ENCODE results near the gene COPZ1. TPM values are rescaled to one million over a fixed set of nuclear protein-coding genes. Genes with fewer than 3 reads are reported as not detected.

Gene COPZ1
- total and polyA plus RNA-seq, 8 donors: 14.6 to 133 (median 82.4) TPM

- peaks cover 39 to 99% (median 75%) of the 10 kb centered on the region in 4 donors for H3K4me1 ChIP-seq
- H3K36me3 ChIP-seq: peaks cover 0 to 17% (median 12%) of the 10 kb centered on the region in 4 donors
- H3K27ac ChIP-seq: no peak overlapping the region
- intact Hi-C loops (cut with DNase I; ENCODE audit: low total_unique reads): no loop called here
- H3K4me3 ChIP-seq: no peak overlapping the region
- H3K9me3 ChIP-seq: no peaks in the 10 kb centered on the region
- no peak for DNase-seq
- TF ChIP-seq POLR2AphosphoS5 (IDR thresholded peaks at IDR 0.05) (no peak), POLR2A (IDR thresholded peaks at IDR 0.05) (no peak), EP300 (IDR thresholded peaks at IDR 0.05) (no peak), CTCF (IDR thresholded peaks at IDR 0.05) (no peak)
- H3K27me3 ChIP-seq: no peaks in the 10 kb centered on the region
- 55 to 74% (median 67%) methylated on average over 3 of the region's 3 CpGs for WGBS, 5 donors
These were observed 5.5 kb downstream of the COPZ1 start for GRCh38 chr12:54330442-54330841.

DNA sequence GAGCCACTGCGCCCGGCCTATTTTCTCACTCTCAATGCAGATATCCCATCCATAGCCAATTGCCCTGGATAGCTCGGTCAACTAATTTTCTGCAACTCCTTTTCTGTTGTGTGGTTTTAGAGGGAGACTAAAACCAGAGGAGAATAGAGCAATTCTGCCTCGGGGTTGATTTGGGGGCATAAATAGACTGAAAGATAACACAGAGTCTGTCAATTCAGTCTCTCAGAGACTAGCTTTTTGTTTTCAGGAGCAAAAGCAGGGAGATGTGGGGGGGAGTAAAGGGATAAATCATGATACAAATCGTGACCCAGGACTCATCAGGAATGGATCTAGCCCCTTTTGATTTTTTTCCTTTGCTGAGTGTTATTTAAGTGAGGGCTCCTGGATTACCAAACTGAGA lies 6.5 kb downstream of the COPZ1 start:
- H3K36me3 ChIP-seq: peaks cover 0 to 17% (median 12%) of the 10 kb centered on the region in 4 donors
- WGBS, 5 donors: 81 to 90% (median 88%) methylated on average over 5 of the region's 5 CpGs
- intact Hi-C loops (cut with DNase I; ENCODE audit: low total_unique reads): no loop called here
- no peak for TF ChIP-seq CTCF (IDR thresholded peaks at IDR 0.05)
- no peak overlapping the region for H3K27ac ChIP-seq
- H3K4me1 ChIP-seq: peaks cover 31 to 99% (median 73%) of the 10 kb centered on the region in 4 donors
- no peaks in the 10 kb centered on the region for H3K9me3 ChIP-seq
- no peak for DNase-seq
- H3K27me3 ChIP-seq: no peaks in the 10 kb centered on the region
- no peak overlapping the region for H3K4me3 ChIP-seq

GRCh38 chr12:54333420-54334034 lies 8.6 kb downstream of the COPZ1 start:
- WGBS, 5 donors: 87 to 95% (median 90%) methylated on average over 4 of the region's 4 CpGs

DNA sequence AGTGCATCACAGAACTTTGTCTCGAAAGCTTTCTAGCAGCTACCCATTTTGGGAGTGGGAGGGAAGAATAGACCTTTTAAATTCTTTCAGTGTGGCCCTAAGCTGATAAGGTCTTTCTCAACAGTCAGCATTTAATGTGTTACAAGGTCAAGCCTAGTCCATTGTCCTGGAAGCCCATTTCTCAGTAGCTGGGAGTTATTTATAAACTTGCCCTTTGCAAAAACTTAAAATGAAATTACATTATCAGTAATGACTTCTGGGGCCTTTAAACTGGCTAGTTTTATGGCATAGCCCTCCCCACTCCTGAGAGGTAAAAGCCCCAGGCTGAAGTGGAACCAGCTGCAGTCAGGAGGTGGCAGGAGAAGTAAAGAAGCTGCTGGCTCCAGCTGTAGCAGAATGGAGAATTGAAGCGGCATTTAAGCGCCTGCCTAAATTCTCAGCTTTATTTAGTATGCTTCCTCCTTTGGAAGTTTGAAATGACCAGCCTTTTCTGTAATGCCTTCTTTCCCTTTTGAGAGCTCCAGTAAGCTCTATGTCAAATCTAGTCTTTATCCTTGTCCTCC lies 12.4 kb downstream of the COPZ1 start:
- intact Hi-C loops (cut with DNase I; ENCODE audit: low total_unique reads): no loop called here
- Histone ChIP-seq H3K9me3 (no peaks in the 10 kb centered on the region), H3K4me3 (no peak overlapping the region), H3K36me3 (peaks cover 17 to 21% (median 18%) of the 10 kb centered on the region in 4 donors), H3K4me1 (peaks cover 21 to 88% (median 54%) of the 10 kb centered on the region in 4 donors), H3K27ac (peak overlapping the region in 4 of 5 donors; percentile 33 to 59 (median 48)), H3K27me3 (no peaks in the 10 kb centered on the region)
- no peak for TF ChIP-seq POLR2A (IDR thresholded peaks at IDR 0.05)
- TF ChIP-seq POLR2AphosphoS5 (IDR thresholded peaks at IDR 0.05): no peak
- no peak for TF ChIP-seq EP300 (IDR thresholded peaks at IDR 0.05)
- TF ChIP-seq CTCF (IDR thresholded peaks at IDR 0.05): no peak
- WGBS, 5 donors: 22 to 61% (median 37%) methylated on average over 3 of the region's 3 CpGs
- peak in 1 of 2 donors; percentile 63 for DNase-seq

More at GRCh38 chr12:54333420-54334034, 8.6 kb downstream of the COPZ1 start:
- H3K27ac ChIP-seq: no peak overlapping the region
- H3K36me3 ChIP-seq: peaks cover 0 to 17% (median 12%) of the 10 kb centered on the region in 4 donors
- intact Hi-C loops (cut with DNase I; ENCODE audit: low total_unique reads): no loop called here
- TF ChIP-seq EP300 (IDR thresholded peaks at IDR 0.05): no peak
- TF ChIP-seq CTCF (IDR thresholded peaks at IDR 0.05): no peak
- TF ChIP-seq POLR2A (IDR thresholded peaks at IDR 0.05): no peak
- TF ChIP-seq POLR2AphosphoS5 (IDR thresholded peaks at IDR 0.05): no peak
- no peak overlapping the region for H3K4me3 ChIP-seq
- H3K9me3 ChIP-seq: no peaks in the 10 kb centered on the region
- no peak for DNase-seq
- peaks cover 33 to 99% (median 72%) of the 10 kb centered on the region in 4 donors for H3K4me1 ChIP-seq
- no peaks in the 10 kb centered on the region for H3K27me3 ChIP-seq

Data from stomach (tissue), 9 donors.